ENCODE results near the gene SSUH2.

The SSUH2 gene

GRCh38 chr3:8621141-8621540 is 23.5 kb downstream of the SSUH2 start:
- Histone ChIP-seq H3K27ac (ENCODE audit: extremely low read depth, low read depth, low read length) (no peak overlapping the region), H3K4me3 (ENCODE audit: low read depth, low read length) (no peak overlapping the region), H3K4me1 (ENCODE audit: control insufficient read depth, insufficient read depth, low read length) (no peaks in the 10 kb centered on the region), H3K36me3 (ENCODE audit: control insufficient read depth in 2 of 2, insufficient read depth in 1 of 2, low read length in 2 of 2) (peaks cover 0 to 3% of the 10 kb centered on the region in 2 experiments; a peak in 1 of 3 replicates), H3K9me3 (ENCODE audit: control insufficient read depth, insufficient read depth, low read depth, low read length) (no peaks in the 10 kb centered on the region; the same call in 1 of the 2 replicates)
- ChIA-PET POLR2A (no interaction called here), CTCF (interaction anchor here (2.2 kb wide), 1 partner anchor 178 kb away, joined by 18 read pairs; no protein-coding TSS in a partner anchor)
- TF ChIP-seq TRIM28 (IDR thresholded peaks at IDR 0.05; ENCODE audit: borderline replicate concordance, low read length), result no peak
- TF ChIP-seq ZNF292 (tag by site-specific recombination; IDR thresholded peaks at IDR 0.05; ENCODE audit: borderline replicate concordance, low read depth), result no peak
- no peak for TF ChIP-seq ZNF488 (tag by site-specific recombination; IDR thresholded peaks at IDR 0.05)
- no peak for TF ChIP-seq ZBTB17 (tag by site-specific recombination; IDR thresholded peaks at IDR 0.05)
- no peak for TF ChIP-seq ZNF239 (tag by site-specific recombination; IDR thresholded peaks at IDR 0.05)
- TF ChIP-seq SP3 (tag by site-specific recombination; IDR thresholded peaks at IDR 0.05), result no peak
- TF ChIP-seq PBX3 (CRISPR knock-in tag; IDR thresholded peaks at IDR 0.05), result no peak
- TF ChIP-seq ZNF670 (tag by site-specific recombination; IDR thresholded peaks at IDR 0.05; ENCODE audit: low read depth), result no peak
- no peak for TF ChIP-seq GFI1B (tag by site-specific recombination; IDR thresholded peaks at IDR 0.05)
- TF ChIP-seq ZNF350 (tag by site-specific recombination; IDR thresholded peaks at IDR 0.05), result no peak
- TF ChIP-seq ZFP41 (tag by site-specific recombination; IDR thresholded peaks at IDR 0.05; ENCODE audit: borderline replicate concordance), result no peak
- no peak for TF ChIP-seq ZNF529 (tag by site-specific recombination; IDR thresholded peaks at IDR 0.05; ENCODE audit: insufficient replicate concordance)
- TF ChIP-seq ZEB2 (tag by site-specific recombination; IDR thresholded peaks at IDR 0.05), result no peak
- no peak for TF ChIP-seq KLF7 (tag by site-specific recombination; IDR thresholded peaks at IDR 0.05; ENCODE audit: borderline replicate concordance)
- no peak for TF ChIP-seq ZBTB6 (tag by site-specific recombination; IDR thresholded peaks at IDR 0.05)
- TF ChIP-seq ZNF433 (tag by site-specific recombination; IDR thresholded peaks at IDR 0.05; ENCODE audit: low read depth), result no peak
- no peak for TF ChIP-seq ZNF645 (tag by site-specific recombination; IDR thresholded peaks at IDR 0.05)

- no peak overlapping the region for H3K4me3 ChIP-seq (ENCODE audit: low read depth, low read length)
- no peaks in the 10 kb centered on the region for H3K4me1 ChIP-seq (ENCODE audit: control insufficient read depth, insufficient read depth, low read length)
- CTCF ChIA-PET, result interaction anchor here (1.1 to 1.2 kb wide), 2 partner anchors 10 to 178 kb away, joined by 3 read pairs; no protein-coding TSS in a partner anchor
- no peak overlapping the region for H3K27ac ChIP-seq (ENCODE audit: extremely low read depth, low read depth, low read length)
- H3K9me3 ChIP-seq (ENCODE audit: control insufficient read depth, insufficient read depth, low read depth, low read length), result no peaks in the 10 kb centered on the region; the same call in 1 of the 2 replicates
- TF ChIP-seq ZNF341 (tag by site-specific recombination; IDR thresholded peaks at IDR 0.05; ENCODE audit: low read depth) (no peak), ZFP41 (tag by site-specific recombination; IDR thresholded peaks at IDR 0.05; ENCODE audit: borderline replicate concordance) (no peak), ZNF175 (tag by site-specific recombination; IDR thresholded peaks at IDR 0.05) (no peak), ZNF155 (tag by site-specific recombination; IDR thresholded peaks at IDR 0.05) (no peak)
- peaks cover 0 to 3% of the 10 kb centered on the region in 2 experiments; a peak in 1 of 3 replicates for H3K36me3 ChIP-seq (ENCODE audit: control insufficient read depth in 2 of 2, insufficient read depth in 1 of 2, low read length in 2 of 2)
- POLR2A ChIA-PET, result no interaction called here
These were observed 25.1 kb downstream of the SSUH2 start for GRCh38 chr3:8619548-8619947.

All from HEK293 (cell line).